H1 (cell line): ENCODE data around the gene TOMM40. TPM values are rescaled to one million over a fixed set of nuclear protein-coding genes. Genes with fewer than 3 reads are reported as not detected.
A peak's percentile ranks its signal among the peaks of the same experiment; 100 is the strongest.

Experiments used
- CTCF ChIA-PET: fragments of 300-600 bp; sonication (Branson Sonifier 250); formaldehyde crosslinking; loops from one replicate; lab custom pipeline; 2021; ENCODE audit not compliant: partially characterized antibody; lab: Charles Lee
- POLR2A ChIA-PET: fragments of 300-600 bp; sonication (Branson Sonifier 250); formaldehyde crosslinking; loops from one replicate; lab custom pipeline; 2021; ENCODE audit warnings: inconsistent platforms; ENCODE audit not compliant: partially characterized antibody; lab: Charles Lee
- DNase-seq, 2 experiments: peaks; one replicate each; pipeline versions ENCODE4 v3.0.0 to v3.0.0-alpha.2; 2010 to 2022; ENCODE audit warnings: low spot score in 2 of 2, low read depth in 1 of 2, mixed read lengths in 1 of 2
- FAIRE-seq: peaks from 2 replicates; lab custom pipeline; 2011; peaks lifted over from hg19 to GRCh38; lab: Jason Lieb, UNC
- H2AFZ ChIP-seq: 2 replicates; pipeline ENCODE4 v1.8.1; 2012; ENCODE audit warnings: low read length, inconsistent platforms
- H2AK5ac ChIP-seq: 2 replicates; pipeline ENCODE4 v1.6.1; 2013; ENCODE audit warnings: low read depth, low read length
- H2BK120ac ChIP-seq: replicated peaks from 2 replicates; pipeline ENCODE3; 2013; ENCODE audit warnings: low read depth, low read length, inconsistent platforms
- H2BK12ac ChIP-seq: 2 replicates; pipeline ENCODE4 v1.6.1; 2013; ENCODE audit warnings: low read depth, low read length
- H2BK15ac ChIP-seq: 2 replicates; pipeline ENCODE4 v1.6.1; 2013; ENCODE audit warnings: low read length
- H2BK20ac ChIP-seq: 2 replicates; pipeline ENCODE4 v1.6.1; 2013; ENCODE audit warnings: low read length
- H2BK5ac ChIP-seq: 2 replicates; pipeline ENCODE4 v1.6.1; 2013; ENCODE audit warnings: low read depth, low read length
- H3K14ac ChIP-seq: 2 replicates; pipeline ENCODE4 v1.6.1; 2013; ENCODE audit warnings: inconsistent platforms; ENCODE audit not compliant: insufficient read length
- H3K18ac ChIP-seq: 2 replicates; pipeline ENCODE4 v1.6.1; 2013; ENCODE audit warnings: low read length; ENCODE audit errors: extremely low read depth
- H3K23ac ChIP-seq: 2 replicates; pipeline ENCODE4 v1.6.1; 2013; ENCODE audit warnings: inconsistent platforms; ENCODE audit not compliant: insufficient read length
- H3K23me2 ChIP-seq: 2 replicates; pipeline ENCODE4 v1.6.1; 2013; ENCODE audit warnings: low read depth, low read length
- H3K27ac ChIP-seq: 2 replicates; pipeline ENCODE4 v1.6.1; 2011; ENCODE audit warnings: low read depth, low read length, inconsistent platforms
- H3K27me3 ChIP-seq, 4 experiments: replicated peaks in 1 of 4; 1 replicate in 1 of 4; 2 replicates in 3 of 4; pipeline versions ENCODE4 v1.6.1 to v1.8.1; 2011 to 2013; ENCODE audit warnings: low read length in 3 of 4, mild to moderate bottlenecking in 3 of 4, inconsistent platforms in 2 of 4, mixed read lengths in 2 of 4, moderate library complexity in 1 of 4; ENCODE audit not compliant: control insufficient read depth in 3 of 4, insufficient read depth in 3 of 4; ENCODE audit errors: extremely low read depth in 1 of 4
- H3K36me3 ChIP-seq, 4 experiments: 2 replicates each; pipeline versions ENCODE4 v1.6.1 to v1.8.1; 2011 to 2013; ENCODE audit warnings: mild to moderate bottlenecking in 4 of 4, low read length in 3 of 4, moderate library complexity in 2 of 4, control low read depth in 1 of 4, inconsistent platforms in 1 of 4; ENCODE audit not compliant: insufficient read depth in 4 of 4, control insufficient read depth in 2 of 4
- H3K4ac ChIP-seq: replicated peaks from 2 replicates; pipeline ENCODE3; 2013; ENCODE audit warnings: low read length, low read depth, mixed read lengths, inconsistent platforms; ENCODE audit not compliant: insufficient read length
- H3K4me1 ChIP-seq, 4 experiments: replicated peaks in 1 of 4; 1 replicate in 1 of 4; 2 replicates in 3 of 4; pipeline versions ENCODE4 v1.6.1 to v1.8.1; 2011 to 2013; ENCODE audit warnings: low read length in 3 of 4, inconsistent platforms in 2 of 4, mixed read lengths in 1 of 4; ENCODE audit not compliant: insufficient read depth in 4 of 4, control insufficient read depth in 3 of 4
- H3K4me2 ChIP-seq, 2 experiments: 2 replicates each; pipeline versions ENCODE4 v1.6.1 to v1.8.1; 2011 to 2013; ENCODE audit warnings: low read depth in 2 of 2, low read length in 2 of 2, control low read depth in 1 of 2, inconsistent platforms in 1 of 2, mild to moderate bottlenecking in 1 of 2; ENCODE audit not compliant: insufficient read depth in 1 of 2
- H3K4me3 ChIP-seq, 4 experiments: fragments of 200-600, 300-600 bp in 1 of 4; sonication (generic), shearing (Covaris generic), sonication (Bioruptor Twin) in 1 of 4; 2 replicates each; pipeline versions ENCODE4 v1.5.1 to v1.8.1; 2011 to 2016; ENCODE audit warnings: low read length in 4 of 4, low read depth in 3 of 4, control low read depth in 2 of 4, inconsistent platforms in 2 of 4, mild to moderate bottlenecking in 2 of 4, mixed read lengths in 1 of 4, moderate library complexity in 1 of 4; ENCODE audit not compliant: insufficient read depth in 2 of 4; ENCODE audit errors: extremely low read depth in 1 of 4
- H3K56ac ChIP-seq: replicated peaks from 2 replicates; pipeline ENCODE3; 2013; ENCODE audit warnings: low read depth, mild to moderate bottlenecking, mixed read lengths, low read length, inconsistent platforms; ENCODE audit not compliant: insufficient read length
- H3K79me1 ChIP-seq: 2 replicates; pipeline ENCODE4 v1.6.1; 2013; ENCODE audit warnings: low read depth, low read length, control low read depth
- H3K79me2 ChIP-seq, 2 experiments: 2 replicates each; pipeline versions ENCODE4 v1.6.1 to v1.8.1; 2012 to 2013; ENCODE audit warnings: low read length in 2 of 2, mild to moderate bottlenecking in 2 of 2, inconsistent platforms in 1 of 2; ENCODE audit not compliant: insufficient read depth in 2 of 2, control insufficient read depth in 1 of 2
- H3K9ac ChIP-seq, 4 experiments: replicated peaks in 1 of 4; 1 replicate in 1 of 4; 2 replicates in 3 of 4; pipeline versions ENCODE4 v1.6.1 to v1.8.1; 2011 to 2013; ENCODE audit warnings: low read depth in 3 of 4, low read length in 3 of 4, control low read depth in 2 of 4, mild to moderate bottlenecking in 2 of 4, moderate library complexity in 2 of 4, inconsistent platforms in 1 of 4; ENCODE audit errors: extremely low read depth in 1 of 4
- H3K9me3 ChIP-seq, 2 experiments: 2 replicates each; pipeline versions ENCODE4 v1.6.1 to v1.8.1; 2012 to 2013; ENCODE audit warnings: mild to moderate bottlenecking in 2 of 2, moderate library complexity in 2 of 2, control low read depth in 1 of 2, inconsistent platforms in 1 of 2, low read depth in 1 of 2, low read length in 1 of 2, mixed read lengths in 1 of 2; ENCODE audit not compliant: insufficient read depth in 2 of 2
- H4K20me1 ChIP-seq, 2 experiments: replicated peaks in 1 of 2; 2 replicates each; pipeline versions ENCODE3 to v1.8.1; 2011 to 2013; ENCODE audit warnings: inconsistent platforms in 2 of 2, low read length in 2 of 2, mild to moderate bottlenecking in 1 of 2; ENCODE audit not compliant: insufficient read depth in 2 of 2, control insufficient read depth in 1 of 2
- H4K5ac ChIP-seq: 2 replicates; pipeline ENCODE4 v1.6.1; 2013; ENCODE audit warnings: low read length, low read depth, mixed read lengths, inconsistent platforms; ENCODE audit not compliant: insufficient read length
- H4K8ac ChIP-seq: 2 replicates; pipeline ENCODE4 v1.8.0; 2013; ENCODE audit warnings: mild to moderate bottlenecking, moderate library complexity, low read length, inconsistent platforms; ENCODE audit not compliant: insufficient read depth; ENCODE audit errors: extremely low read depth
- H4K91ac ChIP-seq: replicated peaks from 2 replicates; pipeline ENCODE3; 2013; ENCODE audit warnings: low read length, mixed read lengths, inconsistent platforms; ENCODE audit not compliant: insufficient read length
- BACH1 ChIP-seq: IDR thresholded peaks from 2 replicates; pipeline ENCODE4 v1.6.1; 2012; ENCODE audit warnings: low read length, improper control_type of control experiment
- BRCA1 ChIP-seq: IDR thresholded peaks from 2 replicates; pipeline ENCODE4 v1.6.1; 2012; ENCODE audit warnings: low read depth, low read length, improper control_type of control experiment
- CHD2 ChIP-seq: IDR thresholded peaks from 2 replicates; pipeline ENCODE4 v1.6.1; 2012; ENCODE audit warnings: low read length, improper control_type of control experiment
- POLR2A ChIP-seq, 2 experiments: IDR thresholded peaks; 1 replicate in 1 of 2; 2 replicates in 1 of 2; pipeline ENCODE4 v1.6.1; 2011; ENCODE audit warnings: low read depth in 2 of 2, low read length in 2 of 2, mild to moderate bottlenecking in 2 of 2; ENCODE audit errors: control extremely low read depth in 1 of 2
- POLR2AphosphoS5 ChIP-seq: IDR thresholded peaks from 2 replicates; pipeline ENCODE4 v1.6.1; 2011; ENCODE audit warnings: low read depth, low read length
- RBBP5 ChIP-seq: IDR thresholded peaks from 2 replicates; pipeline ENCODE4 v1.7.1; 2012; ENCODE audit warnings: low read depth, mild to moderate bottlenecking, inconsistent platforms, low read length, moderate library complexity, borderline replicate concordance
- RXRA ChIP-seq: IDR thresholded peaks from 2 replicates; pipeline ENCODE4 v1.6.1; 2011; ENCODE audit warnings: low read depth, mild to moderate bottlenecking, low read length, moderate library complexity; ENCODE audit not compliant: insufficient read depth
- SIN3A ChIP-seq, 2 experiments: IDR thresholded peaks in 1 of 2; conservative IDR thresholded peaks in 1 of 2; 2 replicates each; pipeline ENCODE4 v1.6.1; 2011 to 2012; ENCODE audit warnings: low read length in 2 of 2, improper control_type of control experiment in 1 of 2, low read depth in 1 of 2, mild to moderate bottlenecking in 1 of 2
- SIX5 ChIP-seq: IDR thresholded peaks from 2 replicates; pipeline ENCODE4 v1.6.1; 2011; ENCODE audit warnings: mild to moderate bottlenecking, low read depth, low read length
- SP4 ChIP-seq: IDR thresholded peaks from 2 replicates; pipeline ENCODE4 v1.6.1; 2012; ENCODE audit warnings: low read length, inconsistent platforms
- TBP ChIP-seq: IDR thresholded peaks from 2 replicates; pipeline ENCODE4 v1.6.1; 2011; ENCODE audit warnings: low read depth, low read length, improper control_type of control experiment
- ZNF274 ChIP-seq: IDR thresholded peaks from 2 replicates; pipeline ENCODE4 v1.7.0; 2012; ENCODE audit warnings: low read length, borderline replicate concordance; ENCODE audit errors: extremely low read depth
- WGBS, 2 experiments: shearing (Covaris generic) in 1 of 2; methylation state at CpG; one replicate each; pipeline versions ENCODE4 v1.1.6 to v1.1.7; 2013 to 2015; ENCODE audit warnings: low lambda C conversion rate in 2 of 2, mixed read lengths in 2 of 2, inconsistent platforms in 1 of 2, low coverage in 1 of 2, missing lambda C conversion rate in 1 of 2; ENCODE audit not compliant: insufficient replicate concordance in 2 of 2, insufficient coverage in 1 of 2, insufficient read length in 1 of 2; ENCODE audit errors: extremely low coverage in 1 of 2, missing lambda C conversion rate in 1 of 2; 5-methylcytosine and 5-hydroxymethylcytosine counted together
- polyA plus RNA-seq, 7 experiments: library from polyadenylated mRNA; depleted of rRNA in 3 of 7; stranded (reverse) in 5 of 7; unstranded in 2 of 7; fragments of >200 nt in 5 of 7; fragments of 200-250 nt in 2 of 7; gene quantifications; 1 replicate in 5 of 7; 2 replicates in 1 of 7; 4 replicates in 1 of 7; pipeline versions ENCODE4 v1.2.1 to v1.2.3, GENCODE V29; 2011 to 2013; ENCODE audit warnings: missing spikeins in 2 of 7, mixed read lengths in 2 of 7
- total RNA-seq: library from RNA; stranded (reverse); fragmentation: NEBNext Ultra II Directional; extraction: Animal tissue kit (Norgen Biotek cat#: 25700); gene quantifications from 2 replicates; pipeline ENCODE4 v1.2.1, GENCODE V29; 2021
- TF ChIP-seq, protein P1 (sequence below): IDR thresholded peaks from 2 replicates; pipeline ENCODE4 v1.6.1; 2012; ENCODE audit warnings: low read length, inconsistent platforms

Gene TOMM40
- total and polyA plus RNA-seq, 2 of the 8 experiments (the other 6 are each of a cell fraction or from before 2014, with no cell fraction given), result 154 to 179 TPM

DNA sequence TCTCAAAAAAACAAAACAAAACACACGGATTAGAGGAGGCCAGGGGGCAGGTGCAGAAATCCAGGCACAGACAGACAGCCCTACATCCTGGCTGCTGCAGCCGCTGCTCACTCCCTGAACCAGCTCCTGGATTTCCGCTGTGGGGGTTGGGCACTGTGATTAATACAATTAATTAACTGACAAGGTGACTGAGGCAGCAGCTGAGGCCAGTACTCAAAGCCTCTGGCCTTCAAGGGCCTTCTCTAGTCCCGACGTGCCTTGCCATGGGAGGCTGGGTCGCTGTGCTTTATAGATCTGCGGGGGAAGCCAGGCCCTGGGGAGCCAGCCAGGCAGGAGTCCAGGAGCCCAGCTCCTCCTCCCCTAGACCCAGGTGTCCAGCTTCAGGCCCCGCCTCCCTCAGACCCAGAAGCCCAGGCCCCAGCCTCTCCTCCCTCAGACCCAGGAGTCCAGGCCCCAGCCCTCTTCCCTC, 40.4 kb upstream of the TOMM40 start:
- CTCF ChIA-PET, result interaction anchor here (1.1 to 1.6 kb wide), 4 partner anchors 17 to 127 kb away, joined by 3 to 5 read pairs (median 4); no protein-coding TSS in a partner anchor
- H3K4me2 ChIP-seq, result peak overlapping the region; percentile 31 to 95; a peak in 3 of 4 replicates

More for the DNA sequence above, 40.4 kb upstream of the TOMM40 start:
- Histone ChIP-seq H2BK20ac (no peak overlapping the region), H3K18ac (0 out of 2 replicates have a peak overlapping the region, but pooled peaks have one; percentile 19), H3K4ac (no peak overlapping the region), H3K23me2 (peaks cover 14% of the 10 kb centered on the region), H3K56ac (no peak overlapping the region), H3K23ac (no peak overlapping the region), H4K8ac (no peak overlapping the region; the same call in 1 of the 2 replicates), H3K9me3 (no peaks in the 10 kb centered on the region), H3K27me3 (no peaks in the 10 kb centered on the region), H3K27ac (no peak overlapping the region), H3K79me2 (peaks cover 25 to 77% of the 10 kb centered on the region in 2 experiments), H4K5ac (no peak overlapping the region), H3K36me3 (peaks cover 0 to 4% (median 0%) of the 10 kb centered on the region in 4 experiments; a peak in 1 of 8 replicates), H2BK15ac (no peak overlapping the region), H2BK5ac (no peak overlapping the region), H2AFZ (no peak overlapping the region), H4K91ac (no peak overlapping the region), H2AK5ac (no peak overlapping the region), H3K4me3 (no peak overlapping the region), H3K14ac (no peak overlapping the region), H3K79me1 (peaks cover 15% of the 10 kb centered on the region)
- FAIRE-seq (no peak), DNase-seq (no peak)
- POLR2A ChIA-PET, result interaction anchor here (0.7 to 6.6 kb wide), 11 partner anchors 15 to 188 kb away, joined by 3 to 65 read pairs (median 3); partner anchors contain the start of gene TOMM40
- 76% methylated on average over 8 of the region's 8 CpGs; no CpG with 5 or more reads in 1 of the 2 experiments for WGBS, 2 experiments
- TF ChIP-seq SIX5 (no peak), POLR2AphosphoS5 (no peak), SIN3A (conservative IDR thresholded peaks at IDR 0.05 in 1 of 2, IDR thresholded peaks at IDR 0.05 in 1 of 2; ENCODE audit: low read depth in 1 of 2, low read length in 2 of 2) (no peak), BRCA1 (no peak), RBBP5 (no peak), BACH1 (no peak), ZNF274 (no peak), CHD2 (no peak), POLR2A (IDR thresholded peaks at IDR 0.05; ENCODE audit: control extremely low read depth in 1 of 2, low read depth in 2 of 2, low read length in 2 of 2) (no peak), RXRA (no peak), TBP (no peak), SP4 (no peak)
- TF ChIP-seq, protein P1, sequence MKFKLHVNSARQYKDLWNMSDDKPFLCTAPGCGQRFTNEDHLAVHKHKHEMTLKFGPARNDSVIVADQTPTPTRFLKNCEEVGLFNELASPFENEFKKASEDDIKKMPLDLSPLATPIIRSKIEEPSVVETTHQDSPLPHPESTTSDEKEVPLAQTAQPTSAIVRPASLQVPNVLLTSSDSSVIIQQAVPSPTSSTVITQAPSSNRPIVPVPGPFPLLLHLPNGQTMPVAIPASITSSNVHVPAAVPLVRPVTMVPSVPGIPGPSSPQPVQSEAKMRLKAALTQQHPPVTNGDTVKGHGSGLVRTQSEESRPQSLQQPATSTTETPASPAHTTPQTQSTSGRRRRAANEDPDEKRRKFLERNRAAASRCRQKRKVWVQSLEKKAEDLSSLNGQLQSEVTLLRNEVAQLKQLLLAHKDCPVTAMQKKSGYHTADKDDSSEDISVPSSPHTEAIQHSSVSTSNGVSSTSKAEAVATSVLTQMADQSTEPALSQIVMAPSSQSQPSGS, result no peak
- TF ChIP-seq, all 59 proteins: peak for 0
- H4K20me1 ChIP-seq, result peaks cover 29 to 30% of the 10 kb centered on the region in 2 experiments
- H3K4me1 ChIP-seq, result peaks cover 13 to 24% (median 15%) of the 10 kb centered on the region in 4 experiments
- no peak overlapping the region for H2BK120ac ChIP-seq
- no peak overlapping the region for H3K9ac ChIP-seq
- no peak overlapping the region for H2BK12ac ChIP-seq
